H1 (cell line): ENCODE data around the gene PAPSS2. TPM values are rescaled to one million over a fixed set of nuclear protein-coding genes. Genes with fewer than 3 reads are reported as not detected.

ENCODE experiments used
- BRCA1 ChIP-seq: IDR thresholded peaks from 2 replicates; pipeline ENCODE4 v1.6.1; 2012; ENCODE audit warnings: low read depth, low read length, improper control_type of control experiment
- GTF2F1 ChIP-seq: IDR thresholded peaks from 2 replicates; pipeline ENCODE4 v1.6.1; 2012; ENCODE audit warnings: low read depth, low read length, improper control_type of control experiment, borderline replicate concordance
- KDM5A ChIP-seq: fragments of 200-600 bp; IDR thresholded peaks from 2 replicates; pipeline ENCODE4 v1.7.1; 2012; ENCODE audit warnings: mild to moderate bottlenecking, low read length, inconsistent platforms, mixed read lengths
- polyA plus RNA-seq, 7 experiments: library from polyadenylated mRNA; depleted of rRNA in 3 of 7; stranded (reverse) in 5 of 7; unstranded in 2 of 7; fragments of >200 nt in 5 of 7; fragments of 200-250 nt in 2 of 7; gene quantifications; 1 replicate in 5 of 7; 2 replicates in 1 of 7; 4 replicates in 1 of 7; pipeline versions ENCODE4 v1.2.1 to v1.2.3, GENCODE V29; 2011 to 2013; ENCODE audit warnings: missing spikeins in 2 of 7, mixed read lengths in 2 of 7
- total RNA-seq: library from RNA; stranded (reverse); fragmentation: NEBNext Ultra II Directional; extraction: Animal tissue kit (Norgen Biotek cat#: 25700); gene quantifications from 2 replicates; pipeline ENCODE4 v1.2.1, GENCODE V29; 2021

Gene PAPSS2
- total and polyA plus RNA-seq, 2 of the 8 experiments (the other 6 are each of a cell fraction or from before 2014, with no cell fraction given) = 7.6 to 20.2 TPM

- no peak for TF ChIP-seq KDM5A
- no peak for TF ChIP-seq GTF2F1
- TF ChIP-seq BRCA1 = no peak
Observed at GRCh38 chr10:87632454-87632853, 27.2 kb upstream of the PAPSS2 start (continued).
